Measurements from ENCODE around the gene VAMP1.
"Not testable (repeated sequence)": the region's sequence is repeated elsewhere in the genome, so short reads cannot be mapped to it uniquely, and the experiment has no call there.

The VAMP1 gene

GRCh38 chr12:6492838-6493496, 22.5 kb upstream of the VAMP1 start, which contains the start of gene MRPL51:
Gene MRPL51 (minus strand): TSS chr12:6493262. CDS start chr12:6493136, 126 bp downstream.
- Histone ChIP-seq H3K27ac (ENCODE audit: low read depth, low read length, severe bottlenecking) (peak within 1 kb of the TSS; percentile 98), H3K4me1 (ENCODE audit: control insufficient read depth, insufficient read depth, low read length, poor library complexity, severe bottlenecking) (peaks cover 11% of the 10 kb centered on the region), H3K36me3 (ENCODE audit: control insufficient read depth, insufficient read depth, low read length) (peaks cover 42% of the 10 kb centered on the region), H3K4me3 (ENCODE audit: extremely low read depth, insufficient read depth, low read length, poor library complexity, severe bottlenecking) (peak within 1 kb of the TSS; percentile 87), H3K9me3 (ENCODE audit: control insufficient read depth, low read length) (no peaks in the 10 kb centered on the region)
- WGBS, 2 experiments (ENCODE audit: insufficient coverage in 2 of 2), result 0% methylated on average over 27 to 35 of the region's 39 CpGs

DNA sequence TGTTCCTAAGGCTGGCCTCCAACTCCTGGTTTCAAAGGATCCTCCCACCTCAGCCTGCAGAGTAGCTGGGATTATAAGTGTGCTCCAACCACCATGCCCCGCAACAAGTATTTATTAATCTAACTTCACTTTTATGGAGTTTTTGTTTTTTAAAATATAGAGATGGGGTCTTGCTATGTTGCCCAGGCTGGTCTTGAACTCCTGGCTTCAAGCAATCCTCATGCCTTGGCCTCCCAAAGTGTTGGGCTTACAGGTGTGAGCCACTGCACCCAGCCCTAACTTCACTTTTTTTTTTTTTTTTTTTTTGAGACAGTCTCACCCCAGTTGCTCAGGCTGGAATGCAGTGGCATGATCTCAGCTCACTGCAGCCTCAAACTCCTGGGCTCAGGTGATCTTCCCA, 20.2 kb upstream of the VAMP1 start:
- H3K4me3 ChIP-seq (ENCODE audit: extremely low read depth, insufficient read depth, low read length, poor library complexity, severe bottlenecking); H3K9me3 ChIP-seq (ENCODE audit: control insufficient read depth, low read length); H3K27ac ChIP-seq (ENCODE audit: low read depth, low read length, severe bottlenecking): not testable (repeated sequence)
- H3K4me1 ChIP-seq (ENCODE audit: control insufficient read depth, insufficient read depth, low read length, poor library complexity, severe bottlenecking), result peaks cover 11% of the 10 kb centered on the region
- peaks cover 19% of the 10 kb centered on the region for H3K36me3 ChIP-seq (ENCODE audit: control insufficient read depth, insufficient read depth, low read length)
- WGBS, 2 experiments (ENCODE audit: insufficient coverage in 2 of 2), result no CpG with 5 or more reads among the region's 1 CpG

DNA sequence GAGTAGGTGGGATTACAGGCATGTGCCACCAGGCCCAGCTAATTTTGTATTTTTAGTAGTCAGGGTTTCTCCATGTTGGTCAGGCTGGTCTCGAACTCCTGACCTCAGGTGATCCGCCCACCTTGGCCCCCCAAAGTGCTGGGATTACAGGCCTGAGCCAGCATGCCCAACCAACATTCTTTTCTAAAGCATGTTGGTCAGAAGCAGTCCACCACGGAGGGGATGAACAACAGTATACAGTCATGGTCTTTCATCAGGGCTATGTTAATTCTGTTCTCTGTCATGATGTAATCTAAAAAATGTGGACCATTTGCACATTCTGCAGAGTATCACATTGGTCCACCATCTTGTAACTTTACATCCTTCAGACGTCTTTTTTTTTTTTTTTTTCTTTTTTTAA, 19.0 kb upstream of the VAMP1 start:
- Histone ChIP-seq H3K36me3 (ENCODE audit: control insufficient read depth, insufficient read depth, low read length) (peaks cover 14% of the 10 kb centered on the region), H3K4me3 (ENCODE audit: extremely low read depth, insufficient read depth, low read length, poor library complexity, severe bottlenecking) (no peak overlapping the region), H3K4me1 (ENCODE audit: control insufficient read depth, insufficient read depth, low read length, poor library complexity, severe bottlenecking) (peaks cover 8% of the 10 kb centered on the region), H3K27ac (ENCODE audit: low read depth, low read length, severe bottlenecking) (no peak overlapping the region), H3K9me3 (ENCODE audit: control insufficient read depth, low read length) (no peaks in the 10 kb centered on the region)
- WGBS, 2 experiments (ENCODE audit: insufficient coverage in 2 of 2), result 76 to 85% methylated on average over 3 to 4 of the region's 4 CpGs

- peaks cover 14% of the 10 kb centered on the region for H3K36me3 ChIP-seq (ENCODE audit: control insufficient read depth, insufficient read depth, low read length)
- WGBS, 2 experiments (ENCODE audit: insufficient coverage in 2 of 2), result 83 to 100% methylated on average over 1 of the region's 1 CpG
- H3K9me3 ChIP-seq (ENCODE audit: control insufficient read depth, low read length), result no peaks in the 10 kb centered on the region
- H3K4me1 ChIP-seq (ENCODE audit: control insufficient read depth, insufficient read depth, low read length, poor library complexity, severe bottlenecking), result peaks cover 8% of the 10 kb centered on the region
- H3K4me3 ChIP-seq (ENCODE audit: extremely low read depth, insufficient read depth, low read length, poor library complexity, severe bottlenecking), result no peak overlapping the region
- no peak overlapping the region for H3K27ac ChIP-seq (ENCODE audit: low read depth, low read length, severe bottlenecking)
Observed at GRCh38 chr12:6488240-6488639, 17.8 kb upstream of the VAMP1 start.

DNA sequence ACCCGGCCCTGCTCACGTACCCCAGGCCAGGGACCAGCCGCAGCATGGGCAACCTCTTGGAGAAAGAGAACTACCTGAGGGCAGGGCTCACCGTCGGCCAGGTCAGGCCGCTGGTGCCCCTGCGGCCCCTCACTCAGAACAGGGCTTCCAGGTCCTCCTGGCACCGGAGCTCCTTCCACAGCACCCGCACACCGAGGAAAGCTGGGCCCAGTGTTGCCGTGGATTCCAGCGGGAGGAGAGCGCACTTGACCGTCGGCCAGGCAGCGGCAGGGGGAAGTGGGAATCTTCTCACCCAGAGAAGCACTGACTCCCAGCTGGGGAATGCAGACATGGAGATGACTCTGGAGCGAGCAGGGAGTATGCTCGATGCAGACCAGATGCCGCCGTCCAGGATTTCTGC, 7.9 kb upstream of the VAMP1 start:
- Histone ChIP-seq H3K27ac (ENCODE audit: low read depth, low read length, severe bottlenecking) (no peak overlapping the region), H3K4me1 (ENCODE audit: control insufficient read depth, insufficient read depth, low read length, poor library complexity, severe bottlenecking) (no peaks in the 10 kb centered on the region), H3K9me3 (ENCODE audit: control insufficient read depth, low read length) (no peaks in the 10 kb centered on the region), H3K4me3 (ENCODE audit: extremely low read depth, insufficient read depth, low read length, poor library complexity, severe bottlenecking) (no peak overlapping the region), H3K36me3 (ENCODE audit: control insufficient read depth, insufficient read depth, low read length) (no peaks in the 10 kb centered on the region)
- WGBS, 2 experiments (ENCODE audit: insufficient coverage in 2 of 2), result 86 to 90% methylated on average over 18 to 20 of the region's 20 CpGs

DNA sequence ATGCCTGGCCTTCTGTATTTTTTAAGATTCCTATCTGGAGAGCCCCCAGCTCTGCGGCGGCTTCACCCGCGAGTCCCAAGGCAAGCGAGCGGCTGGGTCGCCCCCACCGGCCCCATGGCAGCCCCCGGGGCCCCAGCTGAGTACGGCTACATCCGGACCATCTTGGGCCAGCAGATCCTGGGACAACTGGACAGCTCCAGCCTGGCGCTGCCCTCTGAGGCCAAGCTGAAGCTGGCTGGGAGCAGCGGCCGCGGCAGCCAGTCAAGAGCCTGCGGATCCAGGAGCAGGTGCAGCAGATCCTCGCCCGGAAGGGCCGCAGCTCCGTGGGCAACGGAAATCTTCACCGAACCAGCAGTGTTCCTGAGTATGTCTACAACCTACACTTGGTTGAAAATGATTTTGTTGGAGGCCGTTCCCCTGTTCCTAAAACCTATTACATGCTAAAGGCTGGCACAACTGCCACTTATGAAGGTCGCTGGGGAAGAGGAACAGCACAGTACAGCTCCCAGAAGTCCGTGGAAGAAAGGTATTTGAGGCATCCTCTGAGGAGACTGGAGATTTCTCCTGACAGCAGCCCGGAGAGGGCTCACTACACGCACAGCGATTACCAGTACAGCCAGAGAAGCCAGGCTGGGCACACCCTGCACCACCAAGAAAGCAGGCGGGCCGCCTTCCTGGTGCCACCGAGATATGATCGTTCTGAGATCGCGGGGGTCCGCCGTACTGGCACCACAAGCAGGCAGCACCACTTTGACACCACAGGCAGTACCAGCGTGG, 7.3 kb upstream of the VAMP1 start:
- not testable (repeated sequence) for H3K4me1 ChIP-seq (ENCODE audit: control insufficient read depth, insufficient read depth, low read length, poor library complexity, severe bottlenecking); H3K27ac ChIP-seq (ENCODE audit: low read depth, low read length, severe bottlenecking); H3K9me3 ChIP-seq (ENCODE audit: control insufficient read depth, low read length); H3K36me3 ChIP-seq (ENCODE audit: control insufficient read depth, insufficient read depth, low read length); H3K4me3 ChIP-seq (ENCODE audit: extremely low read depth, insufficient read depth, low read length, poor library complexity, severe bottlenecking)
- WGBS, 2 experiments (ENCODE audit: insufficient coverage in 2 of 2), result 93 to 97% methylated on average over 35 to 37 of the region's 37 CpGs

GRCh38 chr12:6476489-6476888, 6.0 kb upstream of the VAMP1 start:
- 94 to 96% methylated on average over 2 to 3 of the region's 3 CpGs for WGBS, 2 experiments (ENCODE audit: insufficient coverage in 2 of 2)
- no peak overlapping the region for H3K27ac ChIP-seq (ENCODE audit: low read depth, low read length, severe bottlenecking)

DNA sequence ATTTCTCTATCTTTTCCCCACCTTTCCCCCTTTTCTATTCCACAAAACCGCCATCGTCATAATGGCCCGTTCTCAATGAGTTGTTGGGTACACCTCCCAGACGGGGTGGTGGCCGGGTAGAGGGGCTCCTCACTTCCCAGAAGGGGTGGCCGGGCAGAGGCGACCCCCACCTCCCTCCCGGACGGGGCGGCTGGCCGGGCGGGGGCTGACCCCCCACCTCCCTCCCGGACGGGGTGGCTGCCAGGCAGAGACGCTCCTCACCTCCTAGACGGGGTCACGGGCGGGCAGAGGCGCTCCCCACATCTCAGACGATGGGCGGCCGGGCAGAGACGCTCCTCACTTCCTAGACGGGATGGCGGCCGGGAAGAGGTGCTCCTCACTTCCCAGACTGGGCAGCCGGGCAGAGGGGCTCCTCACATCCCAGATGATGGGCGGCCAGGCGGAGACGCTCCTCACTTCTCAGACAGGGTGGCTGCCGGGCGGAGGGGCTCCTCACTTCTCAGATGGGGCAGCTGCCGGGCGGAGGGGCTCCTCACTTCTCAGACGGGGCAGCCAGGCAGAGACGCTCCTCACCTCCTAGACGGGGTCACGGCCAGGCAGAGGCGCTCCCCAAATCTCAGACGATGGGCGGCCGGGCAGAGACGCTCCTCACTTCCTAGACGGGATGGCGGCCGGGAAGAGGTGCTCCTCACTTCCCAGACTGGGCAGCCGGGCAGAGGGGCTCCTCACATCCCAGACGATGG, 4.9 kb upstream of the VAMP1 start:
- H3K27ac ChIP-seq (ENCODE audit: low read depth, low read length, severe bottlenecking); H3K9me3 ChIP-seq (ENCODE audit: control insufficient read depth, low read length); H3K36me3 ChIP-seq (ENCODE audit: control insufficient read depth, insufficient read depth, low read length); H3K4me1 ChIP-seq (ENCODE audit: control insufficient read depth, insufficient read depth, low read length, poor library complexity, severe bottlenecking); H3K4me3 ChIP-seq (ENCODE audit: extremely low read depth, insufficient read depth, low read length, poor library complexity, severe bottlenecking): not testable (repeated sequence)
- 94 to 96% methylated on average over 6 to 27 of the region's 48 CpGs for WGBS, 2 experiments (ENCODE audit: insufficient coverage in 2 of 2)

More at GRCh38 chr12:6476489-6476888, 6.0 kb upstream of the VAMP1 start:
- no peaks in the 10 kb centered on the region for H3K4me1 ChIP-seq (ENCODE audit: control insufficient read depth, insufficient read depth, low read length, poor library complexity, severe bottlenecking)
- no peak overlapping the region for H3K4me3 ChIP-seq (ENCODE audit: extremely low read depth, insufficient read depth, low read length, poor library complexity, severe bottlenecking)
- H3K9me3 ChIP-seq (ENCODE audit: control insufficient read depth, low read length), result no peaks in the 10 kb centered on the region
- no peaks in the 10 kb centered on the region for H3K36me3 ChIP-seq (ENCODE audit: control insufficient read depth, insufficient read depth, low read length)

- H3K4me3 ChIP-seq (ENCODE audit: extremely low read depth, insufficient read depth, low read length, poor library complexity, severe bottlenecking), result no peak overlapping the region
- H3K27ac ChIP-seq (ENCODE audit: low read depth, low read length, severe bottlenecking), result no peak overlapping the region
- H3K36me3 ChIP-seq (ENCODE audit: control insufficient read depth, insufficient read depth, low read length), result peaks cover 8% of the 10 kb centered on the region
- H3K9me3 ChIP-seq (ENCODE audit: control insufficient read depth, low read length), result no peaks in the 10 kb centered on the region
- 91 to 100% methylated on average over 2 to 11 of the region's 11 CpGs for WGBS, 2 experiments (ENCODE audit: insufficient coverage in 2 of 2)
- no peaks in the 10 kb centered on the region for H3K4me1 ChIP-seq (ENCODE audit: control insufficient read depth, insufficient read depth, low read length, poor library complexity, severe bottlenecking)
Observed at GRCh38 chr12:6472491-6472890, 2.0 kb upstream of the VAMP1 start.

- peaks cover 8% of the 10 kb centered on the region for H3K36me3 ChIP-seq (ENCODE audit: control insufficient read depth, insufficient read depth, low read length)
- no peak overlapping the region for H3K4me3 ChIP-seq (ENCODE audit: extremely low read depth, insufficient read depth, low read length, poor library complexity, severe bottlenecking)
- no peak overlapping the region for H3K27ac ChIP-seq (ENCODE audit: low read depth, low read length, severe bottlenecking)
- no peaks in the 10 kb centered on the region for H3K9me3 ChIP-seq (ENCODE audit: control insufficient read depth, low read length)
- 100% methylated on average over 1 of the region's 1 CpG for WGBS, 2 experiments (ENCODE audit: insufficient coverage in 2 of 2)
- no peaks in the 10 kb centered on the region for H3K4me1 ChIP-seq (ENCODE audit: control insufficient read depth, insufficient read depth, low read length, poor library complexity, severe bottlenecking)
Observed at GRCh38 chr12:6471989-6472360, 1.5 kb upstream of the VAMP1 start.

All from mesodermal cell (in vitro differentiated cells).